HepG2 (cell line): ENCODE measurements around the gene KRTAP10-2. TPM values are rescaled to one million over a fixed set of nuclear protein-coding genes. Genes with fewer than 3 reads are reported as not detected.

Experiments used
- ARID5B ChIP-seq: IDR thresholded peaks from 2 replicates; pipeline ENCODE4 v1.4.0; 2020; ENCODE audit warnings: mild to moderate bottlenecking, missing genetic modification reagents
- DNMT3B ChIP-seq: conservative IDR thresholded peaks from 2 replicates; pipeline ENCODE4 v1.6.1; 2016; ENCODE audit warnings: missing biosample characterization, control low read depth
- FOXA1 ChIP-seq, 2 experiments: fragments of 450-650 bp in 1 of 2; sonication (generic) in 1 of 2; formaldehyde crosslinking in 1 of 2; IDR thresholded peaks; 2 replicates each; pipeline versions ENCODE4 v1.4.0 to v1.6.1; 2016 to 2020; ENCODE audit warnings: missing genetic modification reagents in 1 of 2
- GABPB1 ChIP-seq: IDR thresholded peaks from 2 replicates; pipeline ENCODE4 v1.6.1; 2016; ENCODE audit warnings: mild to moderate bottlenecking, missing genetic modification reagents, moderate library complexity, missing compliant biosample characterization
- GTF2F1 ChIP-seq: fragments of 150-350 bp; IDR thresholded peaks from 2 replicates; pipeline ENCODE4 v1.6.1; 2014; ENCODE audit warnings: low read length
- HNRNPUL1 ChIP-seq: fragments of 200-400 bp; formaldehyde crosslinking; IDR thresholded peaks from 2 replicates; pipeline ENCODE4 v1.6.1; 2017; ENCODE audit warnings: low read depth, mild to moderate bottlenecking, low read length, moderate library complexity
- IRF2 ChIP-seq: IDR thresholded peaks from 2 replicates; pipeline ENCODE4 v1.6.1; 2018; ENCODE audit warnings: missing genetic modification reagents, missing compliant biosample characterization
- MEF2D ChIP-seq: sonication (generic); formaldehyde crosslinking; IDR thresholded peaks from 2 replicates; pipeline ENCODE4 v1.5.1; 2020; ENCODE audit warnings: mild to moderate bottlenecking, missing genetic modification reagents
- PHF20 ChIP-seq: sonication (generic); formaldehyde crosslinking; IDR thresholded peaks from 2 replicates; pipeline ENCODE4 v1.5.0; 2020; ENCODE audit warnings: mild to moderate bottlenecking, missing genetic modification reagents
- PRPF4 ChIP-seq: fragments of 200-400 bp; formaldehyde crosslinking; IDR thresholded peaks from 2 replicates; pipeline ENCODE4 v1.6.1; 2016; ENCODE audit warnings: low read length, low read depth; ENCODE audit not compliant: poor library complexity, severe bottlenecking
- RBM39 ChIP-seq: fragments of 200-400 bp; formaldehyde crosslinking; IDR thresholded peaks from one replicate; pipeline ENCODE4 v1.6.1; 2018; ENCODE audit warnings: antibody characterized with exemption, mild to moderate bottlenecking, low read depth, low read length; ENCODE audit not compliant: poor library complexity, severe bottlenecking
- RNF219 ChIP-seq: sonication (generic); formaldehyde crosslinking; IDR thresholded peaks from 2 replicates; pipeline ENCODE4 v1.5.0; 2020; ENCODE audit warnings: mild to moderate bottlenecking, missing genetic modification reagents
- ZFP62 ChIP-seq: sonication (generic); formaldehyde crosslinking; IDR thresholded peaks from 2 replicates; pipeline ENCODE4 v1.4.0; 2020; ENCODE audit warnings: missing genetic modification reagents
- ZMAT3 ChIP-seq: sonication (generic); formaldehyde crosslinking; conservative IDR thresholded peaks from 2 replicates; pipeline ENCODE4 v1.7.0; 2021; ENCODE audit warnings: missing genetic modification reagents
- ZNF230 ChIP-seq: sonication (generic); formaldehyde crosslinking; IDR thresholded peaks from 2 replicates; pipeline ENCODE4 v1.4.0; 2020; ENCODE audit warnings: mild to moderate bottlenecking, missing genetic modification reagents
- ZNF337 ChIP-seq: sonication (generic); formaldehyde crosslinking; IDR thresholded peaks from 2 replicates; pipeline ENCODE4 v1.5.1; 2020; ENCODE audit warnings: missing genetic modification reagents, low read depth, mild to moderate bottlenecking, borderline replicate concordance
- ZNF749 ChIP-seq: sonication (generic); formaldehyde crosslinking; IDR thresholded peaks from 2 replicates; pipeline ENCODE4 v1.8.0; 2022; ENCODE audit warnings: mild to moderate bottlenecking, missing genetic modification reagents, moderate library complexity, borderline replicate concordance
- polyA plus RNA-seq, 8 experiments: library from polyadenylated mRNA; depleted of rRNA in 3 of 8; stranded (reverse) in 7 of 8; unstranded in 1 of 8; fragments of >200 nt; fragmentation: Illumina TruSeq in 4 of 8; extraction: Trizol in 4 of 8; gene quantifications; 2 replicates each; pipeline versions ENCODE4 v1.2.1 to v1.2.3, GENCODE V29; 2011 to 2016; ENCODE audit warnings: low read depth in 4 of 8, missing spikeins in 1 of 8, mixed read lengths in 1 of 8; ENCODE audit not compliant: insufficient read depth in 1 of 8
- total RNA-seq, 5 experiments: library from RNA; depleted of rRNA; stranded (reverse); fragments of >200 nt; fragmentation: Illumina TruSeq; extraction: Trizol; gene quantifications; 2 replicates each; pipeline ENCODE4 v1.2.3, GENCODE V29; 2016; ENCODE audit warnings: low read depth in 1 of 5
- TF ChIP-seq, protein P1 (sequence below): sonication (generic); formaldehyde crosslinking; IDR thresholded peaks from 2 replicates; pipeline ENCODE4 v1.4.0; 2020; ENCODE audit warnings: mild to moderate bottlenecking, missing genetic modification reagents

Gene KRTAP10-2
- total and polyA plus RNA-seq, 2 of the 13 experiments (the other 11 are each of a cell fraction or from before 2014, with no cell fraction given), result not detected

DNA sequence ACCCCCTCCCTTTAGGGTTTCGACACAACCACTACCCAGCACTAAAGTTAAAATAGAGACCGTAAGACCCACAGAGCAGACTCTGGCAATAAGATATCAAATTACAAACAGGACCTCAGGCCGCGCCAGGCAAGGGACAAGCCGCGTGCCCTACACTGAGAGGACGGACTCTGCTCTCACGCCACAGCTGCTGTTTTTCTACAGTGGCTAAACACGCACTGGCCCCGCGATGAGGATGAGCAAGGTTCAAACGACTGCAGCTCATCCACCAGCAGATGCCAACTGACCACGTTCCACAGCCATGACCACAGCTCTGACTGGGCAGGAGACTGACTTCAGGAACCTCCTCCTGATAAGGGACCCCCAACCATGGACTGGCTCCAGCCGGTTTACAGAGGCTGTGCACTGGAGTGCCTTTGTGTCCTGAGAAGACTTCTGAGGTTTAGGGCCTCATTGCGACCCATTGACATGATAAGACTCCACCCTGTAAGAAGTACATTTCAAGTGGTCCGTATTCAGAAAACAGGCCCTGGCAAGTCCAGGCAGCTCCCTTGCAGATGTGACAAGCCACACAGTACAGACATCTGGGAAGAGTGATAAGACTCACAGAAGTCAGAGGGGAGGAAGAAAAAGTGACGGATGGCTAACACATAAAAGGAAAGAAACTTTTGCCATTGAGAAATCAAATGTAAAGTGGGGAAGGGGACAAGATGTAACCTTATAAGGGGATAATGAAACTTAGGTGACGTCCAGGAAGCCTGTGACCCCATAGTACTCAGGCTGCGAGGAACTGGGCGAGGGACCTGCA is 42.5 kb upstream of the KRTAP10-2 start (continued):
- TF ChIP-seq GABPB1 (CRISPR knock-in tag), result peak; percentile 31; the same call in 1 of the 2 replicates
- TF ChIP-seq RBM39, result no peak
- TF ChIP-seq FOXA1 (IDR thresholded peaks at IDR 0.05), result no peak
- TF ChIP-seq FOXA1 (CRISPR knock-in tag; IDR thresholded peaks at IDR 0.05), result no peak; the same call in 1 of the 2 replicates
- peak; percentile 89 for TF ChIP-seq MEF2D (CRISPR knock-in tag)
- peak; percentile 69 for TF ChIP-seq ZMAT3 (CRISPR knock-in tag)
- TF ChIP-seq, protein P1, sequence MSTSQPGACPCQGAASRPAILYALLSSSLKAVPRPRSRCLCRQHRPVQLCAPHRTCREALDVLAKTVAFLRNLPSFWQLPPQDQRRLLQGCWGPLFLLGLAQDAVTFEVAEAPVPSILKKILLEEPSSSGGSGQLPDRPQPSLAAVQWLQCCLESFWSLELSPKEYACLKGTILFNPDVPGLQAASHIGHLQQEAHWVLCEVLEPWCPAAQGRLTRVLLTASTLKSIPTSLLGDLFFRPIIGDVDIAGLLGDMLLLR (CRISPR knock-in tag), result no peak
- no peak for TF ChIP-seq ZNF230
- TF ChIP-seq DNMT3B (CRISPR knock-in tag), result no peak
- no peak for TF ChIP-seq GTF2F1
- TF ChIP-seq RNF219 (CRISPR knock-in tag), result no peak
- TF ChIP-seq PHF20 (CRISPR knock-in tag), result no peak; the same call in 1 of the 2 replicates
- TF ChIP-seq ZNF337 (CRISPR knock-in tag), result peak; percentile 73; the same call in 1 of the 2 replicates
- no peak; the same call in 1 of the 2 replicates for TF ChIP-seq ZNF749 (CRISPR knock-in tag)
- TF ChIP-seq IRF2, result peak; percentile 79; the same call in 1 of the 2 replicates
- peak; percentile 85 for TF ChIP-seq ARID5B (CRISPR knock-in tag)
- no peak for TF ChIP-seq HNRNPUL1
- no peak for TF ChIP-seq PRPF4
- TF ChIP-seq ZFP62 (CRISPR knock-in tag), result no peak
